Measurements from ENCODE around the gene UBE2M. TPM values are rescaled to one million over a fixed set of nuclear protein-coding genes. Genes with fewer than 3 reads are reported as not detected.
"Not testable (repeated sequence)": the region's sequence is repeated elsewhere in the genome, so short reads cannot be mapped to it uniquely, and the experiment has no call there.

UBE2M gene
- polyA plus RNA-seq, 1 experiment = 82.5 TPM

- no peaks in the 10 kb centered on the region for H3K27me3 ChIP-seq (ENCODE audit: control insufficient read depth, insufficient read depth, low read length)
- POLR2A ChIA-PET = no interaction called here
- no peak overlapping the region for H3K4me3 ChIP-seq (ENCODE audit: low read depth, low read length)
- peaks cover 9% of the 10 kb centered on the region for H3K9me3 ChIP-seq (ENCODE audit: control insufficient read depth, insufficient read depth, low read length)
- CTCF ChIA-PET = interaction anchor here (2.4 kb wide), 1 partner anchor 9 kb away, joined by 16 read pairs; the partner anchor contains the start of gene ZBTB45
- TF ChIP-seq CTCF (IDR thresholded peaks at IDR 0.05; ENCODE audit: low read depth, low read length) = no peak
- DNase-seq (ENCODE audit: low read depth, low spot score) = no peak
- H3K27ac ChIP-seq (ENCODE audit: low read depth, low read length) = no peak overlapping the region
Observed at GRCh38 chr19:58509731-58510083, 48.7 kb downstream of the UBE2M start.

GRCh38 chr19:58507602-58508223, 50.7 kb downstream of the UBE2M start:
- H3K4me3 ChIP-seq (ENCODE audit: low read depth, low read length); H3K27ac ChIP-seq (ENCODE audit: low read depth, low read length); H3K27me3 ChIP-seq (ENCODE audit: control insufficient read depth, insufficient read depth, low read length); POLR2A ChIA-PET; H3K9me3 ChIP-seq (ENCODE audit: control insufficient read depth, insufficient read depth, low read length); DNase-seq (ENCODE audit: low read depth, low spot score): not testable (repeated sequence)
- CTCF ChIA-PET = interaction anchor here (0.7 to 2.4 kb wide), 2 partner anchors 11 to 90 kb away, joined by 3 to 16 read pairs; partner anchors contain the start of gene ZBTB45

Small RNA genes within 50 kb of the gene (small RNA-seq; reads per million reads assigned to genes)
- gene MIR6807 (ENCODE audit: insufficient read length, low read depth) (not detected), gene RN7SL525P (ENCODE audit: insufficient read length, low read depth) (not detected)

Other genes with a start within 250 kb of the UBE2M start
- 2.6 and 2.7 TPM in 2 replicates for gene ZSCAN22, start 231.6 kb downstream of the UBE2M start, polyA plus RNA-seq (2011; rRNA removed)
- gene A1BG, start 205.1 kb downstream of the UBE2M start, polyA plus RNA-seq (2011; rRNA removed) = 7.5 and 13.2 TPM in 2 replicates
- gene ZNF497, start 195.9 kb downstream of the UBE2M start, polyA plus RNA-seq (2011; rRNA removed) = 0.06 TPM in 2 replicates
- gene ZNF837, start 177.6 kb downstream of the UBE2M start, polyA plus RNA-seq (2011; rRNA removed) = 0.33 and 0.37 TPM in 2 replicates
- gene RPS5, start 171.3 kb downstream of the UBE2M start, polyA plus RNA-seq (2011; rRNA removed) = 1,927 and 2,646 TPM in 2 replicates
- not detected in 2 replicates for gene RNF225, start 163.0 kb downstream of the UBE2M start, polyA plus RNA-seq (2011; rRNA removed)
- 11.9 and 14.3 TPM in 2 replicates for gene ZNF584, start 150.0 kb downstream of the UBE2M start, polyA plus RNA-seq (2011; rRNA removed)
- gene ZNF132, start 118.5 kb downstream of the UBE2M start, polyA plus RNA-seq (2011; rRNA removed) = 4.6 and 4.8 TPM in 2 replicates
- 1.8 and 2.3 TPM in 2 replicates for gene ZNF324B, start 107.0 kb downstream of the UBE2M start, polyA plus RNA-seq (2011; rRNA removed)
- gene ZNF324, start 91.5 kb downstream of the UBE2M start, polyA plus RNA-seq (2011; rRNA removed) = 4.4 and 4.6 TPM in 2 replicates
- gene ZNF446, start 82.3 kb downstream of the UBE2M start, polyA plus RNA-seq (2011; rRNA removed) = 3.7 and 5.2 TPM in 2 replicates
- gene SLC27A5, start 46.6 kb downstream of the UBE2M start, polyA plus RNA-seq (2011; rRNA removed) = 7.4 and 9.8 TPM in 2 replicates
- gene ZBTB45, start 38.8 kb downstream of the UBE2M start, polyA plus RNA-seq (2011; rRNA removed) = 4.2 and 6.8 TPM in 2 replicates
- 313 and 413 TPM in 2 replicates for gene TRIM28, start 14.5 kb downstream of the UBE2M start, polyA plus RNA-seq (2011; rRNA removed)
- 173 and 181 TPM in 2 replicates for gene CHMP2A, start 3.5 kb downstream of the UBE2M start, polyA plus RNA-seq (2011; rRNA removed)
- gene MZF1, start 14.7 kb upstream of the UBE2M start, polyA plus RNA-seq (2011; rRNA removed) = 5.5 and 6.2 TPM in 2 replicates